GM06990 (cell line): ENCODE data around the gene LRRN2.

Source experiments
- DNase-seq: peaks from one replicate; pipeline ENCODE4 v3.0.0-alpha.2; 2011; ENCODE audit not compliant: insufficient read length; ENCODE audit errors: extremely low read depth
- H3K27me3 ChIP-seq: replicated peaks from 2 replicates; pipeline ENCODE4 v1.6.0; 2011; ENCODE audit warnings: low read length; ENCODE audit not compliant: control insufficient read depth, insufficient read depth
- H3K36me3 ChIP-seq: 2 replicates; pipeline ENCODE4 v1.5.1; 2011; ENCODE audit warnings: low read length; ENCODE audit not compliant: control insufficient read depth, insufficient read depth
- H3K4me3 ChIP-seq: replicated peaks from 2 replicates; pipeline ENCODE4 v1.5.1; 2011; ENCODE audit warnings: low read depth, mild to moderate bottlenecking, control low read depth, low read length
- TF ChIP-seq, protein P1 (sequence below): IDR thresholded peaks from 2 replicates; pipeline ENCODE4 v1.5.1; 2011; ENCODE audit warnings: low read length, control low read depth, mild to moderate bottlenecking, inconsistent platforms; ENCODE audit not compliant: insufficient read depth, poor library complexity, severe bottlenecking

Gene LRRN2

DNA sequence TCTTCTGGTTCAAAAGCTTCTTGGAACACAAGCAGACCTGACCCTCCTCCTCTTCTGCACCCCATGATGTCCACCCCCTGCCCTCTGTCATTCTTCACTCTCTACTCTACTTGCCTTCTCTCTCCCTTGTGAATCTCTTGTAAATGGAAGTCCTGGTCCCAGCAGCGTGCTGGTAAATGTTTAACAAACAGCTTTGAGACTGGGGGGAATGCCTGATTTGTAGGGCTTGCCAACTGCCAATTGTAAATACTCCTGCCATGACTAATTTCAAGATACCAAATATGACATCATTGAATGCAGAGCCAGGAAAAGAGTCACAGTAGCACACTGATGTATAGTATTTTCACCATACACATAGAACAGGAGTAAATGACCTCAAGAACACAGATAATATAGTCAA is 40.9 kb upstream of the LRRN2 start:
- TF ChIP-seq, protein P1, sequence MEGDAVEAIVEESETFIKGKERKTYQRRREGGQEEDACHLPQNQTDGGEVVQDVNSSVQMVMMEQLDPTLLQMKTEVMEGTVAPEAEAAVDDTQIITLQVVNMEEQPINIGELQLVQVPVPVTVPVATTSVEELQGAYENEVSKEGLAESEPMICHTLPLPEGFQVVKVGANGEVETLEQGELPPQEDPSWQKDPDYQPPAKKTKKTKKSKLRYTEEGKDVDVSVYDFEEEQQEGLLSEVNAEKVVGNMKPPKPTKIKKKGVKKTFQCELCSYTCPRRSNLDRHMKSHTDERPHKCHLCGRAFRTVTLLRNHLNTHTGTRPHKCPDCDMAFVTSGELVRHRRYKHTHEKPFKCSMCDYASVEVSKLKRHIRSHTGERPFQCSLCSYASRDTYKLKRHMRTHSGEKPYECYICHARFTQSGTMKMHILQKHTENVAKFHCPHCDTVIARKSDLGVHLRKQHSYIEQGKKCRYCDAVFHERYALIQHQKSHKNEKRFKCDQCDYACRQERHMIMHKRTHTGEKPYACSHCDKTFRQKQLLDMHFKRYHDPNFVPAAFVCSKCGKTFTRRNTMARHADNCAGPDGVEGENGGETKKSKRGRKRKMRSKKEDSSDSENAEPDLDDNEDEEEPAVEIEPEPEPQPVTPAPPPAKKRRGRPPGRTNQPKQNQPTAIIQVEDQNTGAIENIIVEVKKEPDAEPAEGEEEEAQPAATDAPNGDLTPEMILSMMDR = no peak
- Histone ChIP-seq H3K27me3 (peaks cover 1% of the 10 kb centered on the region; the same call in 1 of the 2 replicates), H3K36me3 (no peaks in the 10 kb centered on the region), H3K4me3 (no peak overlapping the region)
- DNase-seq = no peak

DNA sequence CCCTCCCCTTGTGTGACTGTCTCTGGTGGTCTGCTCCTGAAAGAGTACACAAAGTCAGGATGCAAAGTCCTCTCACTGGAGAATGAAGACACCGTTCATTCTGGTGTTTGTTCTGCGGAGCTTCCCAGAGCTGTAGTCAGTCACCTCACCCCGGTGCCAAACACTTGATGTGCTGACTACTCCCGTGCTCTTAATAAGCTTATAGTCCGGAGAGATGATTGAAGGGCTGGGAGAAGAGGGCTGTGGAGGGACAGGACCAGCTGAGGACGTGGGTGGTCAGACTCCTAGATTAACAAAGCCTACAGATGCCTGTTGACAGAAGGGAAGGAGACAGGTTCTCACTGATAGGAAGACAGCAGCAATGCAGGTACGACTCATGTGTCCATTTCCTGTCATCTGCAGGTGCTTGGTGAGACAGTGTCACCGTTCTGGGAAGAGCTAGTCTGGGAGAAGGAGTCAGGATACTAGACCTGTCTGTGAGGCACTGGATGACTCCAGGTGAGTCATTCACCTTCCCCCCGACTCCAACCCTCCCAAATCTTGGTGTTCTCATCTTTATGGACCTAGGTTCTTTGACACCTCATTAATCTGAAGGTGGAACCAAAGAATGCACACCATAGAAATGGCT is 40.4 kb upstream of the LRRN2 start:
- peaks cover 1% of the 10 kb centered on the region; the same call in 1 of the 2 replicates for H3K27me3 ChIP-seq
- no peaks in the 10 kb centered on the region for H3K36me3 ChIP-seq
- TF ChIP-seq, protein P1 = no peak
- H3K4me3 ChIP-seq = no peak overlapping the region
- DNase-seq = no peak

DNA sequence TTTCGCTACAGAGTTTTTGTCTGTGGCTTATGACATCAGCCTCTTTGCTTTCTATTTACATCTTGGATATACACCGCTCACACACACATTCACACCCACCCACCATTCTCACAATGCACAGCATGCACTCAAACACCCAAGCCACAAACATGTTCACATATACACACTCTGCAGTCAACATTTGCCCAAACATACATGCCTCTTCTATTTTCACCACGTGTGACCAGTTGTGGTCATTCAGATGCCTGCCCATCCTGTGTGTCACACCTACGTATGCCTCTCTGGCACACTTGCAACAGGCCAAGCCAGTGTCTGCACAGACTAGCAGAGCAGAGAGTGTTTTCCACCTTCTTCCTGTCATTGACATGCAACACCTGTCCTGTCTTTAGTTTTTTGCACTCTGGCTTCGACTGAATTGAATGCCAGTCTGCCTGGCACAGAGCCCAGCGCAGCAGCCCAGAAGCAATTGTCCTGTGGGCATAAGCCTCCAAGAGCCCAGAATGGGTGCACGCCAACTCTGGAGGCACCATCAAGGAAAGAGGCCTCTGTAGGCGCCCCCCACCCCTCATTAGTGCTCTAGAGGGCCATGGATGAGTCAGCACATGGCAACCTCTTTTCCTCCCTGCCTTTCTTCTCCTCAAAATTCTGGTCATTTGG is 37.7 kb upstream of the LRRN2 start:
- Histone ChIP-seq H3K4me3 (no peak overlapping the region), H3K27me3 (no peaks in the 10 kb centered on the region), H3K36me3 (no peaks in the 10 kb centered on the region)
- TF ChIP-seq, protein P1 = no peak
- peak; percentile 30 for DNase-seq

DNA sequence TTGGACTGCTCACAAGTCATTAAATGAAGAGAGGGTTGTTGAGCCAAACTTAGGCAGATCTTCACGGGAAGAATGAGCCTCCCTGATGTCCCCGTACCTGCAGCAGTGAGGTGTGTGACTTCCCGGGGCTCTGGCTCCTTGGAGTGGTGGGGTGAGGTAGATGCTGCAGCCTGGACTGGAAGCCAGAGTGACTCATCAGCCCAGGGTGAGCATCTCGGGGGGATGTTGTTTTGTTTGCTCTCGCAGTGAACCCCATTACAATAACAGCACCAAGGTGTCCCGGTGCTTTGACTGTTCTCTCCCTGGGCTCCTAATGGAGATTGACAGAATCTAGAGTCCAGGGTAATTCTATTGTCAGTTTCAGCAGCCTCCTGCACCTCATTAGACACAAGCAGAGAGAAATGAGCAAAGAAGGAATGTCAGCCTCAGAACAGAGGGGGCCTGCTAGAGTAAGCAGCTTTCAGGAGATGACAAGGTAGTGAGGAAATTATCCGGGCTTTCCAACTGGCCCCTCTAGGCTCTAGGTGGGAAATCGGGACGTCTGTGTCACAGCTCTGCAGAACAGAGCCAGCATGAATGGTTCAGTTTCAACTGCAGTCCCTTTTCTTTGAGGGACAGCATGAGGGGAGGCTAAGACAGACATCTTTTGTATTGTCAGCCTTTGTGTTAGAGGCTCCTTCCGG is 36.0 kb upstream of the LRRN2 start:
- no peaks in the 10 kb centered on the region for H3K27me3 ChIP-seq
- DNase-seq = no peak

DNA sequence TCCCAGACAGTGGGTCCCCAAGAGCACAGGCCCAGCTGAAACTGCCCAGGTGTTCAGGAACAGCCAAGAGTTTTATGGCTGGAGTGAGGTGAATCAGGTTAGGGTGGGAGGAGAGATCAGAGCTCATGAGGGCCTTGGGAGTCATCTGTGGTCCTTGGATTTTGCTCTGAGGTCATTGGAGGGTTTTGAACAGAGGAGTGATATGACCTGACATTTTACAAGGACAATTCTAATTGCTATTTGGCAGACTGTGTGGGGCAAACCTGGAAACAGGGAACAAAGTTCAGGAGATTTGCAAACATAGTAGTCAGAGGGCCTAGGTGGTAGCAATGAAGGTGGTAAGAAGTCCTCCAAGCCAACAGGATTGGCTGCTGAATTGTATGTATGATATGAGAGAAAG is 31.1 kb upstream of the LRRN2 start:
- Histone ChIP-seq H3K4me3 (no peak overlapping the region), H3K27me3 (peaks cover 3% of the 10 kb centered on the region), H3K36me3 (no peaks in the 10 kb centered on the region)
- TF ChIP-seq, protein P1 = no peak
- DNase-seq = no peak

More for the DNA sequence above, 36.0 kb upstream of the LRRN2 start:
- TF ChIP-seq, protein P1 = no peak
- no peak overlapping the region for H3K4me3 ChIP-seq
- no peaks in the 10 kb centered on the region for H3K36me3 ChIP-seq
